ENCODE results near the gene BRINP1. TPM values are rescaled to one million over a fixed set of nuclear protein-coding genes. Genes with fewer than 3 reads are reported as not detected.

Gene BRINP1
- total RNA-seq, 1 experiment from 2014 or later: 14.0 TPM

DNA sequence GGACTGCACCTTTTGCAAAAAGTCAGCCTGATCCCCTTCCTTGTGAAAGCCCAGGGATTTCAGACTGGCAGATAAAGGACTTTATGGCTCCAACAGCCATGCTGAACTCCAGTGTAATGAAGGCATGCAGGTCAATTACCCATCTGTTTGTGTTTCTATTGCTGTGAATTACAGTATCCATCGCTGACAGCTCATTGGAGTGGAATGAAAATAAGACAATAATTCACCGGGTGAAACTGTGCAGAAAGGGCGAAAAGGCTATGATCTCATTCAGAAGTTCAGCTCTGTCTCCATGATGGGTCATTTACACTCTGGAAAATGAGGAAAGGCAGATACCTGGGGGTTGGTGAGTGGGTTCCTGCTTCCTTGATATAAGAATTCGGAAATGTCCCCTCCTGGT, 148.0 kb downstream of the BRINP1 start:
- no peak overlapping the region for H3K4me2 ChIP-seq (ENCODE audit: insufficient read depth, insufficient read length, low read length)
- no peaks in the 10 kb centered on the region for H3K79me1 ChIP-seq (ENCODE audit: insufficient read depth, low read depth, low read length, poor library complexity, severe bottlenecking)
- no peaks in the 10 kb centered on the region for H3K9me3 ChIP-seq (ENCODE audit: control insufficient read depth, low read depth, low read length)
- no peak overlapping the region for H2BK12ac ChIP-seq (ENCODE audit: insufficient read length, low read depth, low read length)
- H2BK5ac ChIP-seq (ENCODE audit: insufficient read length, low read length): no peak overlapping the region
- no peak overlapping the region for H3K56ac ChIP-seq (ENCODE audit: insufficient read length, low read depth, low read length)
- H3K27ac Mint-ChIP-seq: no peak overlapping the region
- no peak overlapping the region for H3K14ac ChIP-seq (ENCODE audit: insufficient read depth, low read length)
- no peak overlapping the region for H4K91ac ChIP-seq (ENCODE audit: insufficient read length, low read depth, low read length)
- no peak overlapping the region for H3K4ac ChIP-seq (ENCODE audit: low read depth, low read length)
- H3K27me3 Mint-ChIP-seq (ENCODE audit: low read depth): no peaks in the 10 kb centered on the region; the same call in 1 of the 2 replicates
- no peak overlapping the region for H2AFZ ChIP-seq (ENCODE audit: low read length)
- TF ChIP-seq, protein P1, sequence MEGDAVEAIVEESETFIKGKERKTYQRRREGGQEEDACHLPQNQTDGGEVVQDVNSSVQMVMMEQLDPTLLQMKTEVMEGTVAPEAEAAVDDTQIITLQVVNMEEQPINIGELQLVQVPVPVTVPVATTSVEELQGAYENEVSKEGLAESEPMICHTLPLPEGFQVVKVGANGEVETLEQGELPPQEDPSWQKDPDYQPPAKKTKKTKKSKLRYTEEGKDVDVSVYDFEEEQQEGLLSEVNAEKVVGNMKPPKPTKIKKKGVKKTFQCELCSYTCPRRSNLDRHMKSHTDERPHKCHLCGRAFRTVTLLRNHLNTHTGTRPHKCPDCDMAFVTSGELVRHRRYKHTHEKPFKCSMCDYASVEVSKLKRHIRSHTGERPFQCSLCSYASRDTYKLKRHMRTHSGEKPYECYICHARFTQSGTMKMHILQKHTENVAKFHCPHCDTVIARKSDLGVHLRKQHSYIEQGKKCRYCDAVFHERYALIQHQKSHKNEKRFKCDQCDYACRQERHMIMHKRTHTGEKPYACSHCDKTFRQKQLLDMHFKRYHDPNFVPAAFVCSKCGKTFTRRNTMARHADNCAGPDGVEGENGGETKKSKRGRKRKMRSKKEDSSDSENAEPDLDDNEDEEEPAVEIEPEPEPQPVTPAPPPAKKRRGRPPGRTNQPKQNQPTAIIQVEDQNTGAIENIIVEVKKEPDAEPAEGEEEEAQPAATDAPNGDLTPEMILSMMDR (conservative IDR thresholded peaks at IDR 0.05): no peak
- H3K4me3 Mint-ChIP-seq: no peak overlapping the region
- no peak overlapping the region for H2BK120ac ChIP-seq (ENCODE audit: low read depth, low read length, poor library complexity, severe bottlenecking)
- no peak overlapping the region for H3K23ac ChIP-seq (ENCODE audit: insufficient read length, low read depth, low read length)
- no peak for DNase-seq
- 0 out of 2 replicates have a peak, but pooled peaks cover 1% of the 10 kb centered on the region for H3K79me2 ChIP-seq (ENCODE audit: insufficient read depth, low read length)
- H3K9ac ChIP-seq (ENCODE audit: extremely low read depth, insufficient read length, low read length): no peak overlapping the region
- no peaks in the 10 kb centered on the region for H3K4me1 ChIP-seq (ENCODE audit: insufficient read depth, low read length)
- H3K9me3 Mint-ChIP-seq: no peaks in the 10 kb centered on the region
- H3K27ac ChIP-seq (ENCODE audit: insufficient read length, low read depth, low read length): no peak overlapping the region
- H3K27me3 ChIP-seq (ENCODE audit: insufficient read depth, low read length): no peaks in the 10 kb centered on the region
- no peak overlapping the region for H2BK15ac ChIP-seq (ENCODE audit: low read depth, low read length)
- H3T11ph ChIP-seq (ENCODE audit: low read length): no peak overlapping the region
- no peaks in the 10 kb centered on the region for H4K20me1 ChIP-seq (ENCODE audit: control insufficient read depth, insufficient read depth, insufficient read length)
- no peak overlapping the region for H2AK5ac ChIP-seq (ENCODE audit: insufficient read length, low read length)
- no peak overlapping the region for H4K5ac ChIP-seq (ENCODE audit: insufficient read length, low read depth, low read length)
- peaks cover 13 to 18% of the 10 kb centered on the region in 2 experiments for H3K4me1 Mint-ChIP-seq
- no peak overlapping the region for H3K18ac ChIP-seq (ENCODE audit: insufficient read length, low read depth, low read length)
- H4K8ac ChIP-seq (replicated peaks; ENCODE audit: insufficient read length, low read depth, low read length): no peak overlapping the region
- no peaks in the 10 kb centered on the region for H3K23me2 ChIP-seq (ENCODE audit: insufficient read length, low read depth, low read length, poor library complexity, severe bottlenecking)
- H2BK20ac ChIP-seq (ENCODE audit: low read depth, low read length, poor library complexity, severe bottlenecking): no peak overlapping the region
- WGBS (ENCODE audit: extremely low coverage, insufficient read length, low lambda C conversion rate): no CpG with 5 or more reads among the region's 4 CpGs
- H3K36me3 Mint-ChIP-seq (ENCODE audit: insufficient read depth in 1 of 3, low read depth in 3 of 3): peaks cover 3 to 6% (median 5%) of the 10 kb centered on the region in 3 experiments; a peak in 5 of 7 replicates

Data from H9 (cell line).